GM23338 (cell line): Measurements from ENCODE around the gene PGAP6.

Source experiments
- POLR2AphosphoS5 ChIP-seq: IDR thresholded peaks from 2 replicates; pipeline ENCODE4 v1.6.1; 2016; ENCODE audit warnings: antibody characterized with exemption, low read depth
- TF ChIP-seq, protein P1 (sequence below): IDR thresholded peaks from one replicate; pipeline ENCODE4 v1.6.1; 2018; ENCODE audit warnings: antibody characterized with exemption; ENCODE audit not compliant: unreplicated experiment

DNA sequence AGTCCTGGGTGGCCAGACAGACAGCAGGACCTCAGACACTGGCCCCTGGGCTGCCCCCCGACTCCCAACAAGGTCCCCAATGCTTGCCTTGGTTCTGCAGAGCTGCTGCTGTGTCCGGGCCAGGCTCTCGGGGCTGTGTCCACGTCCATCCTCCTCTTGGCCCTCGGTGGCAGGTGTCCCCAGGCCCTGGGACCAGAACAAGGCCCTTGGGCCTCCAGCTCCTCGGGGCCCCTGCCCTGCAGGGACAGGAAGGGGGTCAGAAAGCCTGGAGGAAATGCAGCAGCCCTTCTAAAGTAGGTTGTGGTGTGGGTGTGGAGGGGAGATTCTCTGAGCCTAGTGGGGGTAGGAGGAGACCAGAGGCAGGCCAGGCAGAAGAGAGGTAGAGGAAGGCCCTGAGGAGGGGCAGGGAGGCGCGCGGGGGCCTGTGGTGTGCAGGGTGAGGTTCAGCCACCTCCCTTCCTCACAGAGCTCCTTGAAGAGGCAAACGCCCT, 26.8 kb downstream of the PGAP6 start:
- TF ChIP-seq POLR2AphosphoS5 = no peak
- TF ChIP-seq, protein P1, sequence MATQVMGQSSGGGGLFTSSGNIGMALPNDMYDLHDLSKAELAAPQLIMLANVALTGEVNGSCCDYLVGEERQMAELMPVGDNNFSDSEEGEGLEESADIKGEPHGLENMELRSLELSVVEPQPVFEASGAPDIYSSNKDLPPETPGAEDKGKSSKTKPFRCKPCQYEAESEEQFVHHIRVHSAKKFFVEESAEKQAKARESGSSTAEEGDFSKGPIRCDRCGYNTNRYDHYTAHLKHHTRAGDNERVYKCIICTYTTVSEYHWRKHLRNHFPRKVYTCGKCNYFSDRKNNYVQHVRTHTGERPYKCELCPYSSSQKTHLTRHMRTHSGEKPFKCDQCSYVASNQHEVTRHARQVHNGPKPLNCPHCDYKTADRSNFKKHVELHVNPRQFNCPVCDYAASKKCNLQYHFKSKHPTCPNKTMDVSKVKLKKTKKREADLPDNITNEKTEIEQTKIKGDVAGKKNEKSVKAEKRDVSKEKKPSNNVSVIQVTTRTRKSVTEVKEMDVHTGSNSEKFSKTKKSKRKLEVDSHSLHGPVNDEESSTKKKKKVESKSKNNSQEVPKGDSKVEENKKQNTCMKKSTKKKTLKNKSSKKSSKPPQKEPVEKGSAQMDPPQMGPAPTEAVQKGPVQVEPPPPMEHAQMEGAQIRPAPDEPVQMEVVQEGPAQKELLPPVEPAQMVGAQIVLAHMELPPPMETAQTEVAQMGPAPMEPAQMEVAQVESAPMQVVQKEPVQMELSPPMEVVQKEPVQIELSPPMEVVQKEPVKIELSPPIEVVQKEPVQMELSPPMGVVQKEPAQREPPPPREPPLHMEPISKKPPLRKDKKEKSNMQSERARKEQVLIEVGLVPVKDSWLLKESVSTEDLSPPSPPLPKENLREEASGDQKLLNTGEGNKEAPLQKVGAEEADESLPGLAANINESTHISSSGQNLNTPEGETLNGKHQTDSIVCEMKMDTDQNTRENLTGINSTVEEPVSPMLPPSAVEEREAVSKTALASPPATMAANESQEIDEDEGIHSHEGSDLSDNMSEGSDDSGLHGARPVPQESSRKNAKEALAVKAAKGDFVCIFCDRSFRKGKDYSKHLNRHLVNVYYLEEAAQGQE = no peak
